Thoracic aorta (tissue), 2 donors: ENCODE measurements around the gene MED8. TPM values are rescaled to one million over a fixed set of nuclear protein-coding genes. Genes with fewer than 3 reads are reported as not detected.

Experiments
- ATAC-seq: fragments of 150-250 bp; one replicate; pipeline ENCODE4 v1.8.0; 2017; ENCODE audit warnings: low read depth; ENCODE audit not compliant: insufficient number of reproducible peaks, low FRiP score
- DNase-seq: peaks from one replicate; pipeline ENCODE4 v3.0.0-alpha.2; 2020; ENCODE audit warnings: low spot score
- H3K27ac ChIP-seq, 2 donors: fragments of 200-600 bp; sonication (generic); 1 replicate in 1 of 2; 2 replicates in 1 of 2; pipeline ENCODE4 v1.5.1; 2016; ENCODE audit warnings: mild to moderate bottlenecking in 2 of 2, moderate library complexity in 2 of 2
- H3K27me3 ChIP-seq: fragments of 200-600 bp; sonication (generic); replicated peaks from 2 replicates; pipeline ENCODE4 v1.6.0; 2016; ENCODE audit warnings: mild to moderate bottlenecking; ENCODE audit not compliant: insufficient read depth
- H3K36me3 ChIP-seq: fragments of 200-600 bp; sonication (generic); one replicate; pipeline ENCODE4 v1.5.1; 2016
- H3K4me1 ChIP-seq, 2 donors: fragments of 200-600 bp; sonication (generic); 1 replicate in 1 of 2; 2 replicates in 1 of 2; pipeline versions ENCODE4 v1.5.1 to v1.6.0; 2016; ENCODE audit warnings: low read depth in 2 of 2, mild to moderate bottlenecking in 1 of 2; ENCODE audit not compliant: control insufficient read depth in 1 of 2
- H3K4me3 ChIP-seq: fragments of 200-600 bp; sonication (generic); 2 replicates; pipeline ENCODE4 v1.5.1; 2016; ENCODE audit warnings: mild to moderate bottlenecking
- H3K9me3 ChIP-seq: fragments of 200-600 bp; sonication (generic); 2 replicates; pipeline ENCODE4 v1.5.1; 2016
- total RNA-seq, 2 donors: library from RNA; depleted of rRNA; stranded (reverse); fragments of >200 nt; gene quantifications; one replicate each; pipeline versions ENCODE4 v1.1.0 to v1.2.3, GENCODE V29; 2016
- TF ChIP-seq, protein P1 (sequence below): fragments of 200-600 bp; sonication (generic); IDR thresholded peaks from one replicate; pipeline ENCODE4 v1.5.1; 2019; ENCODE audit warnings: antibody characterized with exemption

The MED8 gene
- total RNA-seq, 2 donors from 2014 or later, result 33.8 to 52.7 TPM

- TF ChIP-seq, protein P1, sequence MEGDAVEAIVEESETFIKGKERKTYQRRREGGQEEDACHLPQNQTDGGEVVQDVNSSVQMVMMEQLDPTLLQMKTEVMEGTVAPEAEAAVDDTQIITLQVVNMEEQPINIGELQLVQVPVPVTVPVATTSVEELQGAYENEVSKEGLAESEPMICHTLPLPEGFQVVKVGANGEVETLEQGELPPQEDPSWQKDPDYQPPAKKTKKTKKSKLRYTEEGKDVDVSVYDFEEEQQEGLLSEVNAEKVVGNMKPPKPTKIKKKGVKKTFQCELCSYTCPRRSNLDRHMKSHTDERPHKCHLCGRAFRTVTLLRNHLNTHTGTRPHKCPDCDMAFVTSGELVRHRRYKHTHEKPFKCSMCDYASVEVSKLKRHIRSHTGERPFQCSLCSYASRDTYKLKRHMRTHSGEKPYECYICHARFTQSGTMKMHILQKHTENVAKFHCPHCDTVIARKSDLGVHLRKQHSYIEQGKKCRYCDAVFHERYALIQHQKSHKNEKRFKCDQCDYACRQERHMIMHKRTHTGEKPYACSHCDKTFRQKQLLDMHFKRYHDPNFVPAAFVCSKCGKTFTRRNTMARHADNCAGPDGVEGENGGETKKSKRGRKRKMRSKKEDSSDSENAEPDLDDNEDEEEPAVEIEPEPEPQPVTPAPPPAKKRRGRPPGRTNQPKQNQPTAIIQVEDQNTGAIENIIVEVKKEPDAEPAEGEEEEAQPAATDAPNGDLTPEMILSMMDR, result no peak
- Histone ChIP-seq H3K4me3 (peak within 1 kb of the TSS; percentile 91), H3K27me3 (no peaks in the 10 kb centered on the region), H3K27ac (peak within 1 kb of the TSS; percentile 66 to 85), H3K36me3 (peaks cover 24% of the 10 kb centered on the region), H3K4me1 (peaks cover 15 to 23% of the 10 kb centered on the region in 2 donors), H3K9me3 (no peaks in the 10 kb centered on the region)
- peak; percentile 75 for ATAC-seq
- DNase-seq, result peak; percentile 70
Measured at GRCh38 chr1:43367904-43368645, 21.5 kb downstream of the MED8 start, which contains the start of gene ELOVL1. ELOVL1 (minus strand) TSS chr1:43368011; CDS start chr1:43365609, 2,402 bp downstream.

- peaks cover 32% of the 10 kb centered on the region for H3K36me3 ChIP-seq
- TF ChIP-seq, protein P1, result no peak
- peak overlapping the region; percentile 91 for H3K4me3 ChIP-seq
- no peaks in the 10 kb centered on the region for H3K27me3 ChIP-seq
- no peaks in the 10 kb centered on the region for H3K9me3 ChIP-seq
- peaks cover 15 to 23% of the 10 kb centered on the region in 2 donors for H3K4me1 ChIP-seq
- ATAC-seq (peak; percentile 45), DNase-seq (no peak)
- H3K27ac ChIP-seq, result peak overlapping the region; percentile 66 to 85
Measured at GRCh38 chr1:43367026-43367903, 22.3 kb downstream of the MED8 start.

DNA sequence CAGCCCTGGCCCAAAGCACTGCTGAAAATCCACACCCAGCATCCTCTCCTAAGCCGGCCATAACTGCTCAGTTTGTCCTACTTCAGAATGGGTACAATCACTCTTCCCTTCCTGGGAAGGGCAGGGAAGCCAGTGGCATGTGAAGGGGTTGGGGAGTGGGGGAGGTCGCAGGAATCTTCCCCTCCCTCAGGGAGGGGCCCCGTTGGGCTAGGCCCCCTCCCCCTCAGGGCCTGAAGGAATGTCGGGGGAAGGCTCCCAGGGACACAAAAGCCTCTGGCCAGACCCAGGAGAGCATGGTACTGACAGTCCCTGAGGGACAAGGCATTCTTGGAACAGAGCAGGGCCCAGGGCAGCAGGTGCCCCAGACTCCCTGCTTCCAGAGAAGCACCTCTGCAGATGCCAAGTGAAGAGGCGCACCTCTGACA is 23.0 kb downstream of the MED8 start:
- TF ChIP-seq, protein P1, result no peak
- H3K27ac ChIP-seq, result peak overlapping the region; percentile 66 to 85
- no peaks in the 10 kb centered on the region for H3K27me3 ChIP-seq
- H3K4me3 ChIP-seq, result peak overlapping the region; percentile 91
- H3K36me3 ChIP-seq, result peaks cover 39% of the 10 kb centered on the region
- H3K9me3 ChIP-seq, result no peaks in the 10 kb centered on the region
- peaks cover 15 to 23% of the 10 kb centered on the region in 2 donors for H3K4me1 ChIP-seq
- DNase-seq, result no peak
- no peak for ATAC-seq

GRCh38 chr1:43366179-43366578 is 23.4 kb downstream of the MED8 start:
- no peak for ATAC-seq
- Histone ChIP-seq H3K27me3 (no peaks in the 10 kb centered on the region), H3K4me1 (peaks cover 15 to 23% of the 10 kb centered on the region in 2 donors), H3K36me3 (peaks cover 41% of the 10 kb centered on the region), H3K4me3 (peak overlapping the region; percentile 91), H3K9me3 (no peaks in the 10 kb centered on the region), H3K27ac (peak overlapping the region; percentile 66 to 85)
- DNase-seq, result no peak
- TF ChIP-seq, protein P1, result no peak

- TF ChIP-seq, protein P1, result no peak
- no peaks in the 10 kb centered on the region for H3K27me3 ChIP-seq
- H3K4me1 ChIP-seq, result peaks cover 15 to 23% of the 10 kb centered on the region in 2 donors
- no peak for ATAC-seq
- DNase-seq, result no peak
- no peak overlapping the region for H3K4me3 ChIP-seq
- H3K27ac ChIP-seq, result peak overlapping the region; percentile 66 to 85
- no peaks in the 10 kb centered on the region for H3K9me3 ChIP-seq
- H3K36me3 ChIP-seq, result peaks cover 41% of the 10 kb centered on the region
Measured at GRCh38 chr1:43365678-43366077, 23.9 kb downstream of the MED8 start.
